PC-3 (cell line): ENCODE measurements around the gene DHRS7. TPM values are rescaled to one million over a fixed set of nuclear protein-coding genes. Genes with fewer than 3 reads are reported as not detected.

Experiments used
- ATAC-seq: fragments of 200-7000 bp; cut with Tn5 transposase; 2 replicates; pipeline ENCODE4 v1.9.1; 2020; ENCODE audit warnings: mild to moderate bottlenecking, moderate library complexity
- BruUV-seq: library from RNA; stranded (reverse); fragments of 400-500 nt; replicated peaks from 2 replicates; lab custom pipeline; 2021; lab: Mats Ljungman, UMichigan
- CTCF ChIA-PET: fragments of 300-600 bp; sonication (Branson Sonifier 250); formaldehyde crosslinking; loops from one replicate; lab custom pipeline; 2022; ENCODE audit warnings: antibody characterized with exemption; lab: Charles Lee
- POLR2A ChIA-PET: fragments of 300-600 bp; sonication (Branson Sonifier 250); formaldehyde crosslinking; loops from one replicate; lab custom pipeline; 2022; ENCODE audit warnings: antibody characterized with exemption; ENCODE audit not compliant: unreplicated experiment; lab: Charles Lee
- DNase-seq: peaks from one replicate; pipeline ENCODE4 v3.0.0-alpha.2; 2015
- H2AFZ ChIP-seq: fragments of 300-600 bp; sonication (generic); 2 replicates; pipeline ENCODE4 v1.6.0; 2016; ENCODE audit warnings: antibody characterized with exemption, low read length
- H3F3A ChIP-seq: fragments of 300-600 bp; sonication (generic); one replicate; pipeline ENCODE4 v1.6.0; 2017; ENCODE audit warnings: antibody characterized with exemption, low read length, control low read depth, mild to moderate bottlenecking; ENCODE audit not compliant: unreplicated experiment
- H3K27ac ChIP-seq: fragments of 300-600 bp; sonication (generic); 2 replicates; pipeline ENCODE4 v1.5.1; 2016; ENCODE audit warnings: mild to moderate bottlenecking, low read length
- H3K27me3 ChIP-seq: fragments of 300-600 bp; sonication (generic); 2 replicates; pipeline ENCODE4 v1.6.1; 2016; ENCODE audit warnings: low read length, mixed read lengths
- H3K36me3 ChIP-seq: fragments of 300-600 bp; sonication (generic); 2 replicates; pipeline ENCODE4 v1.6.1; 2016; ENCODE audit warnings: low read depth, mixed run types, low read length, mixed read lengths
- H3K4me1 ChIP-seq: fragments of 300-600 bp; sonication (generic); 2 replicates; pipeline ENCODE4 v1.5.1; 2016; ENCODE audit warnings: low read length; ENCODE audit not compliant: insufficient read depth
- H3K4me2 ChIP-seq: fragments of 300-600 bp; sonication (generic); 2 replicates; pipeline ENCODE4 v1.6.0; 2016; ENCODE audit warnings: low read length
- H3K4me3 ChIP-seq: fragments of 300-600 bp; sonication (generic); 2 replicates; pipeline ENCODE4 v1.5.1; 2016; ENCODE audit warnings: mild to moderate bottlenecking, low read length, mixed read lengths
- H3K79me2 ChIP-seq: fragments of 300-600 bp; sonication (generic); 2 replicates; pipeline ENCODE4 v1.6.1; 2017; ENCODE audit warnings: low read length, mixed read lengths
- H3K9ac ChIP-seq: fragments of 300-600 bp; sonication (generic); 2 replicates; pipeline ENCODE4 v1.6.0; 2016; ENCODE audit warnings: mild to moderate bottlenecking, low read length
- H3K9me2 ChIP-seq: fragments of 300-600 bp; sonication (generic); replicated peaks from 2 replicates; pipeline ENCODE4 v1.6.1; 2016; ENCODE audit warnings: mixed run types, low read length, mixed read lengths
- H3K9me3 ChIP-seq: fragments of 300-600 bp; sonication (generic); 2 replicates; pipeline ENCODE4 v1.6.1; 2016; ENCODE audit warnings: low read length, mixed read lengths
- H4K20me1 ChIP-seq: fragments of 300-600 bp; sonication (generic); 2 replicates; pipeline ENCODE4 v1.6.1; 2016; ENCODE audit warnings: low read length, mixed read lengths
- EZH2 ChIP-seq: fragments of 300-600 bp; sonication (generic); IDR thresholded peaks from one replicate; pipeline ENCODE4 v1.6.1; 2017; ENCODE audit warnings: antibody characterized with exemption, mild to moderate bottlenecking, low read length; ENCODE audit not compliant: unreplicated experiment
- EZH2phosphoT487 ChIP-seq: fragments of 300-600 bp; sonication (generic); IDR thresholded peaks from 2 replicates; pipeline ENCODE4 v1.6.1; 2018; ENCODE audit warnings: mild to moderate bottlenecking, antibody characterized with exemption, low read length, borderline replicate concordance
- intact Hi-C: fragments of 100-400 bp; cut with micrococcal nuclease; formaldehyde crosslinking; loops from 2 replicates; pipeline ENCODE4 v1.9.0; 2023
- total RNA-seq: library from RNA; depleted of rRNA; stranded (reverse); fragments of >200 nt; gene quantifications from 2 replicates; pipeline ENCODE4 v1.2.3, GENCODE V29; 2014
- TF ChIP-seq, protein P1 (sequence below): fragments of 300-600 bp; sonication (generic); conservative IDR thresholded peaks from 2 replicates; pipeline ENCODE4 v1.5.1; 2017; ENCODE audit warnings: antibody characterized with exemption, low read depth, mild to moderate bottlenecking, low read length

DHRS7 gene
- total RNA-seq, 1 experiment from 2014 or later: 236 TPM

DNA sequence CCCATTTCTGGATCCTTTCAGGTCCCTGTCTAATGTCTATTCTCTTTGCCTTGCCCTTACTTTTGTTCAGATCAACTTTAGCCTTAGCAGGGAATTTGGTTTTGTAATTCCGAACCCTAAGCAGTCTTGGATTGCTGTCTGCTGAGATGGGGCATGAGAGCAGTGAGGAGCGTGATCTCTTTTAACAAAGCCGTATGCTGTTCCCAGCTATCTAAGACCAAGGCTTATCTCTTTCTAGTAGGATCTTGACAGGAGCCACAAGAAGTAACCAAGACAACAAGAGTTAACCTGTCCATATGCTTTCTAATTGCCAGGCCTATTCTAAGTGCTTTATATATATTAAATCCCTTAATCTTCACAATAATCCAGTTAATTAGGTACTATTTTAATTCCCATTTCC, 4.5 kb upstream of the DHRS7 start:
- Histone ChIP-seq H3K27ac (no peak overlapping the region), H3K4me1 (peaks cover 14% of the 10 kb centered on the region), H2AFZ (no peak overlapping the region), H3K9ac (no peak overlapping the region), H3K4me2 (no peak overlapping the region), H3K36me3 (no peaks in the 10 kb centered on the region), H3K9me3 (no peaks in the 10 kb centered on the region), H3K9me2 (no peaks in the 10 kb centered on the region), H3K4me3 (no peak overlapping the region), H3K79me2 (peaks cover 2% of the 10 kb centered on the region; the same call in 1 of the 2 replicates), H4K20me1 (no peaks in the 10 kb centered on the region), H3K27me3 (no peaks in the 10 kb centered on the region), H3F3A (peaks cover 3% of the 10 kb centered on the region)
- ChIA-PET CTCF (no interaction called here), POLR2A (no interaction called here)
- TF ChIP-seq EZH2phosphoT487 (no peak), EZH2 (no peak)
- TF ChIP-seq, protein P1, sequence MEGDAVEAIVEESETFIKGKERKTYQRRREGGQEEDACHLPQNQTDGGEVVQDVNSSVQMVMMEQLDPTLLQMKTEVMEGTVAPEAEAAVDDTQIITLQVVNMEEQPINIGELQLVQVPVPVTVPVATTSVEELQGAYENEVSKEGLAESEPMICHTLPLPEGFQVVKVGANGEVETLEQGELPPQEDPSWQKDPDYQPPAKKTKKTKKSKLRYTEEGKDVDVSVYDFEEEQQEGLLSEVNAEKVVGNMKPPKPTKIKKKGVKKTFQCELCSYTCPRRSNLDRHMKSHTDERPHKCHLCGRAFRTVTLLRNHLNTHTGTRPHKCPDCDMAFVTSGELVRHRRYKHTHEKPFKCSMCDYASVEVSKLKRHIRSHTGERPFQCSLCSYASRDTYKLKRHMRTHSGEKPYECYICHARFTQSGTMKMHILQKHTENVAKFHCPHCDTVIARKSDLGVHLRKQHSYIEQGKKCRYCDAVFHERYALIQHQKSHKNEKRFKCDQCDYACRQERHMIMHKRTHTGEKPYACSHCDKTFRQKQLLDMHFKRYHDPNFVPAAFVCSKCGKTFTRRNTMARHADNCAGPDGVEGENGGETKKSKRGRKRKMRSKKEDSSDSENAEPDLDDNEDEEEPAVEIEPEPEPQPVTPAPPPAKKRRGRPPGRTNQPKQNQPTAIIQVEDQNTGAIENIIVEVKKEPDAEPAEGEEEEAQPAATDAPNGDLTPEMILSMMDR: no peak
- no TSS peak for BruUV-seq
- ATAC-seq (no peak), DNase-seq (no peak)
- intact Hi-C loops: loop anchor here (5.0 kb wide), 1 partner anchor 222 kb away; no protein-coding TSS in a partner anchor

DNA sequence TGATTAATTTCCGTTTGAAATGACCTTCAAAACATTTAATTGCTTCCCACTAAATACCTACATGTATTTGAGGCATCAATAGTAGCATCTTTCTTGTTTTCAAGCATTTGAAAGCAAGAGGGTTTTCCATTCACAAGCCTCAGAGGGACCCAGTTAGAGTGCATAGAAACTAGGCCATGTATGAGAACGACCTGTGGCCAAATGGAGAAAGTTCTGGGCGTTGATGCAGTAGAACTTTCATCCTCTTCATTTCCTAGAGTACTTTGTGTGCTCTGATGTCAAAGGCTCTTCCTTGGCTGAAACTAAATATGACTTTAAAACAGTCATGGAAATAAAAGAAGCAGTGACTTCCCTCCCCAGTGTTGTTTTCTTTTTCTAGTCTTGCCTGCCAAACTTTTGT, 944 bp upstream of the DHRS7 start:
- CTCF ChIA-PET: interaction anchor here (0.6 to 2.8 kb wide), 6 partner anchors 14 to 202 kb away, joined by 3 to 18 read pairs (median 6); no protein-coding TSS in a partner anchor
- H3K27ac ChIP-seq: no peak overlapping the region
- H3K4me3 ChIP-seq: peak overlapping the region; percentile 75; the same call in 1 of the 2 replicates
- no peaks in the 10 kb centered on the region for H3K9me3 ChIP-seq
- peak overlapping the region; percentile 84 for H2AFZ ChIP-seq
- H3K4me2 ChIP-seq: peak overlapping the region; percentile 82
- H3K79me2 ChIP-seq: peaks cover 32% of the 10 kb centered on the region
- H4K20me1 ChIP-seq: no peaks in the 10 kb centered on the region
- no peaks in the 10 kb centered on the region for H3K9me2 ChIP-seq
- POLR2A ChIA-PET: interaction anchor here (0.6 to 1.0 kb wide), 2 partner anchors 123 to 682 kb away, joined by 3 read pairs; partner anchors contain the start of genes JKAMP and L3HYPDH
- no peak for TF ChIP-seq EZH2phosphoT487
- H3K27me3 ChIP-seq: no peaks in the 10 kb centered on the region
- H3F3A ChIP-seq: no peaks in the 10 kb centered on the region
- DNase-seq (no peak), ATAC-seq (no peak)
- no peaks in the 10 kb centered on the region for H3K36me3 ChIP-seq
- H3K4me1 ChIP-seq: peaks cover 25% of the 10 kb centered on the region
- H3K9ac ChIP-seq: no peak overlapping the region
- no TSS peak for BruUV-seq
- intact Hi-C loops: loop anchor here (5.0 kb wide), 1 partner anchor 219 kb away; no protein-coding TSS in a partner anchor

DNA sequence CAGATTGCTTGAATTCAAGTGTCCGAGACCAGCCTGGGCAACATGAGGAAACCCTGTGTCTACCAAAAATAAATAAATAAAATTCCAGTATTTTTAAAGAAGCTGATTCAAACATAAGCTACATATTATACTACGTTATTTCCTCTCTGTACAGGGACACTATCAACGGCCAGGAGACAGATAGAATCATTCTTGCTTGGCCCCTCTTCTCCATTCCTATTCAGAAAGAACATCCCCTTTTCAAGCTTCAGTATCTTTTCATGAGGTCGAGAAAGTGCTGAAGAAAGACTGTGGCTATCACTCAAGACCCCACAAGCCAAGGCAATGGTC, 314 bp upstream of the DHRS7 start:
- H4K20me1 ChIP-seq: no peaks in the 10 kb centered on the region
- POLR2A ChIA-PET: interaction anchor here (0.6 to 1.0 kb wide), 4 partner anchors 73 to 681 kb away, joined by 3 to 6 read pairs (median 3); partner anchors contain the start of genes JKAMP, L3HYPDH and PCNX4
- DNase-seq: no peak
- peak overlapping the region; percentile 84 for H2AFZ ChIP-seq
- H3K79me2 ChIP-seq: peaks cover 37% of the 10 kb centered on the region
- CTCF ChIA-PET: interaction anchor here (0.6 to 2.8 kb wide), 5 partner anchors 15 to 201 kb away, joined by 3 to 18 read pairs (median 6); no protein-coding TSS in a partner anchor
- peak overlapping the region; percentile 75 for H3K4me3 ChIP-seq
- no peaks in the 10 kb centered on the region for H3K9me2 ChIP-seq
- no TSS peak for BruUV-seq
- TF ChIP-seq EZH2 (no peak), EZH2phosphoT487 (peak; percentile 9; the same call in 1 of the 2 replicates)
- TF ChIP-seq, protein P1: no peak
- H3K36me3 ChIP-seq: no peaks in the 10 kb centered on the region
- peak overlapping the region; percentile 72 for H3K9ac ChIP-seq
- H3K27me3 ChIP-seq: no peaks in the 10 kb centered on the region
- peak overlapping the region; percentile 0; the same call in 1 of the 2 replicates for H3K27ac ChIP-seq
- ATAC-seq: no peak
- no peaks in the 10 kb centered on the region for H3F3A ChIP-seq
- H3K9me3 ChIP-seq: no peaks in the 10 kb centered on the region
- peaks cover 32% of the 10 kb centered on the region for H3K4me1 ChIP-seq
- peak overlapping the region; percentile 82 for H3K4me2 ChIP-seq
- intact Hi-C loops: loop anchor here (1.0 to 5.0 kb wide), 6 partner anchors 14 to 218 kb away; no protein-coding TSS in a partner anchor
